Measurements from ENCODE around the gene NMRAL1.

Gene NMRAL1

DNA sequence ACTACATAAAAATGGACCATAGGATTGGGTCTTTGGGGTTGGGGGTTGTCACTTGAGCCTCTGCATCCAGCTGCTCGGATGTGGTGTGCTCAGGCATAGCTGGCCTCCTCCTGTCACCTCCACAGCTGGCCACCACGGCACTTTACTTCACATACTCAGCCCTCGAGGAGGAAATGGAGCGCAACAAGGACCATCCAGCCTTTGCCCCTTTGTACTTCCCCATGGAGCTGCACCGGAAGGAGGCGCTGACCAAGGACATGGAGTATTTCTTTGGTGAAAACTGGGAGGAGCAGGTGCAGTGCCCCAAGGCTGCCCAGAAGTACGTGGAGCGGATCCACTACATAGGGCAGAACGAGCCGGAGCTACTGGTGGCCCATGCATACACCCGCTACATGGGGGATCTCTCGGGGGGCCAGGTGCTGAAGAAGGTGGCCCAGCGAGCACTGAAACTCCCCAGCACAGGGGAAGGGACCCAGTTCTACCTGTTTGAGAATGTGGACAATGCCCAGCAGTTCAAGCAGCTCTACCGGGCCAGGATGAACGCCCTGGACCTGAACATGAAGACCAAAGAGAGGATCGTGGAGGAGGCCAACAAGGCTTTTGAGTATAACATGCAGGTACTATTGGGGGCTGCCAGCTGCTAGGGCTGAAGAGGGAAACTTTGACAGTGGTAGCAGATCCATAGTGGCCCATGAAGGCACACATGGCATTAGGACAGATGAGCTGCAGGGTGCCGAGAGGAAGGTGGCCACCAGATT lies 33.3 kb upstream of the NMRAL1 start:
- DNase-seq: no peak
- intact Hi-C loops (cut with DNase I): loop anchor here (5.0 kb wide), 1 partner anchor 35 kb away; no protein-coding TSS in a partner anchor

DNA sequence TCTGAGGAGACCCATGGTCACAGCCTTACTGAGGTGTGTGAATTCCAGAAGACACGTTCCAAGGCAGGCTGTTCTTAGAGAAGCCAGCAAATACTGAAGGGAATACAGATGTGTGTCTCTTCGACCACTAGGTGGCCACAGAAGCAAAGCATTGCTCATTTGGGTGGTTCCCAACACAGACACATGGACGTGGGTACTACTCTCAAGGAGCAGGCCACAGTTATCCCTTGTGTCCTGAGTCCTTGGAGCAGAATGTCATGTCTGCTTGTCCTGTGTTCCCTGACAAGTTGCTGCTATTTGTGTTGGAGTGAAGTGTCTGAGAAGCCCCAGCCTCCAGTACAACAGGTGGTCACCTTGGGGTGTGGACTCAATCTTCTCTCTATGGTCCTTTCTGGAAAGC lies 32.0 kb upstream of the NMRAL1 start:
- peak in 39 of 42 donors; percentile 42 to 89 (median 76) for DNase-seq
- intact Hi-C loops (cut with DNase I): loop anchor here (5.0 kb wide), 1 partner anchor 36 kb away; no protein-coding TSS in a partner anchor

DNA sequence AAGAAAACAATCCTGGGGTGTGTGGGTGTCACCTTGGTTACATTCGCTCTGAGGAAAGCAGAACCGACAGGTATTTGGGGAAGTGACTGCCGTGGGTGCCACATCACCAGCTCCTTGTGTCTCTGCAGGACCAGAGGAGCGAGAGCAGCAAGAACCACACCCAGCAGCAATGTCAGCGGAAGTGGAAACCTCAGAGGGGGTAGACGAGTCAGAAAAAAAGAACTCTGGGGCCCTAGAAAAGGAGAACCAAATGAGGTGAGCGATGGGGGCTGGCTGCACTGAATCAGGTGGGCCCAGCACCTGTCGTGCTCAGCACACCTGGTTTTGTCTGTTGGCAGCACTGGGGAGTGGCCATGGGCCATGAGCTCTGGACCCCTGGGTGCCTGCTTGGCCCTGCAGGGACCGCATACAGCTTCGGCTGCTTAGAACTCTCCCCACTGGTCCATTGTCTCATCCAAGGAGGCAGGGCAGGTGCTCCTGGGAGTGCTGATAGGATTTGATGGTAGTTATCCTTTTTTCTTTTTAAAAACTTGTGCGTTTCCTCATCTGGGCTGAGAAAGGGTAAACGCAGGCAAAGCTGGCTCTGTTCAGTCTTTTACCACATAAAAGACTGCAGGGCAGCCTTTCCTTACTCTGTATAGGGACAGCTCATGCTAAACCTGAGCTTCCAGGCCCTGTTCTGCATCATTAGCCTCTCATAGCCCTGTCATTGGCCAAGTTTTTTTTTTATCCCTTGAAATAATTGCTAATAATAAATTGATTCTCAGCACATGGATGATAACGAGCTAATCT lies 31.1 kb upstream of the NMRAL1 start:
- peak in 37 of 42 donors; percentile 36 to 90 (median 72) for DNase-seq
- intact Hi-C loops (cut with DNase I): loop anchor here (5.0 kb wide), 1 partner anchor 37 kb away; no protein-coding TSS in a partner anchor

DNA sequence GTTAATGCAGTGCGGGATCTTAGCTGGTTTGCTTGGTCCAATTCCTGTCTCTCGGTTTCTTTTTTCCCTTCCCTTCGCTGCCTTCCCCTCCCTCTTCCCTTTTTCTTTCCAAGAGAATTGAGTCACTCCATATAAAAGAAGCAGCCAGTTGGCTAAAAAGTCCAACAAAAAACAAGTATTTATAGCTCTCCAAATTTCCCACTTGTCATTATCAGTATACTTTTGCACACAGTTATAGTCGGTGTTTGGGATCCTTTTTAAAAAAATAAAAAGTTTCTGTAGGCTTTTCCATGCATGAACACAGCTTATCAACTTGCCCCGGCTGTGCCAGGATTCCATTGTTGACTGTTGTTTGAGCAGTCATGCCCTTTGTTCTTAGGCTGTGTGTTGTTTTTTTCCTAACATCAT lies 26.6 kb upstream of the NMRAL1 start:
- intact Hi-C loops (cut with DNase I): no loop called here
- DNase-seq: peak in 3 of 42 donors; percentile 35 to 62 (median 36)

DNA sequence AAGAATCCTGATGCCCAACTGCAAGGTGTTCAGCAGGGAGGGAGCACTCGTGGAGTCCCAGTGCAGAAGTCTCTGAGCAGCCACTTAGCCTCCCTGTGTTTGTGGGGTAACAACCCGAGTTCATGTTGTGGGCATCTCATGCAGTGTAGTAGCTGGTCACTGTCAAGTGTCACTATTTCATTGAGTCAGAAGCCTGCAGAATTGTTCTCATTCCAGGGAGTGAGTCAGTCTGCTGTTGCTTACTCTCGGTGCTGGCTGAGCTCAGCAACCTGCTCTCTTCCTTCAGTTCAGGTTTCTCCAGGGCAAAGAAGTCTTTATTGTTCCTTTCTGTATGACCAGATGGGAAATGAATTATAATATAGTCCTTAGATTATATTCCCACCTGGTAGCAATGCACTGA lies 25.8 kb upstream of the NMRAL1 start:
- DNase-seq: peak in 8 of 42 donors; percentile 37 to 76 (median 58)
- intact Hi-C loops (cut with DNase I): no loop called here

DNA sequence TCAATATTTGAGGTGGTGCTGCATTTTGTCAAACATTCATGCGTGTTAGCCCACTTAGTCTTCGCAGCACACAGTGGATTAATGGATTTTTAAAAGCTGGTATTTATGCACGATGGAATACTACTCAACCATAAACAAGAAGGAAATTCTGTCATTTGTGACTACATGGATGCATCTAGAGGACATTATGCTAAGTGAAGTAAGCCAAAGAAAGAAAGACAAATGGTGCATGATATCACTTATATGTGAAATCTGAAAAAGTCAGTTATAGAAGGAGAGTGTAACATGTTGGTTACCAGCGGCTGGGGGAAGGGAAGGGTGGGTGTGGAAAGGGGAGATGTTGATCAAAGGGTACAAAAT lies 24.8 kb upstream of the NMRAL1 start:
- intact Hi-C loops (cut with DNase I): no loop called here
- no peak for DNase-seq

DNA sequence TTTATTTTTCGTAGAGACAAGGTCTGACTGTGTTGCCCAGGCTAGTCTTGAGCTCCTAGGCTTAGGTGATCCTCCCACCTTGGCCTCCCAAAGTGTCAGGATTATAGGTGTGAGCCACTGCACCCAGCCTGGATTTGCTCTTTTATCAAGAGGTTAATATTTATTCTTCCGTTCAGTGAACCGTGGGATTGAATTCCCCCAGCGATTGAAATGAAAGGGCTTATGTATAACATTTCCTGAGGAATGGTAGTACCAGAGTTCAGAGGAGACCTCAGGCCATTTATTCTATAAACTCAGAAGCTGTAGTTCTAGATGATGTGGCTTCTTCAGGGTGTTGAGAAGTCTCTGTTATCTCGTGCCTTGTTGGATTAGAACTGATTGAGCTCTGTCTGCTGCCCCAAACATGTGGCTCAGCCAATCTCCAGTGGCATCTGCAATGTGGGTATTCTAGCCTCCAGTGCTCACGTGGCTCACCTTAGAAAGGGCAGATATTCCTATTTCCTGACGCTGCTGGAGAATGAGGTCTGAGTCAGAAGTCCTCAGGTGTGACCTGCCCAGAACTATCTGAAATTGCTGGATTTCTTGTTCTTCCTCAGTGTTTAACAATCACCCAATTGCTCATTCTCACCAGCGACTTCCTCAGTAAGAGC lies 24.2 kb upstream of the NMRAL1 start:
- intact Hi-C loops (cut with DNase I): no loop called here
- DNase-seq: no peak

DNA sequence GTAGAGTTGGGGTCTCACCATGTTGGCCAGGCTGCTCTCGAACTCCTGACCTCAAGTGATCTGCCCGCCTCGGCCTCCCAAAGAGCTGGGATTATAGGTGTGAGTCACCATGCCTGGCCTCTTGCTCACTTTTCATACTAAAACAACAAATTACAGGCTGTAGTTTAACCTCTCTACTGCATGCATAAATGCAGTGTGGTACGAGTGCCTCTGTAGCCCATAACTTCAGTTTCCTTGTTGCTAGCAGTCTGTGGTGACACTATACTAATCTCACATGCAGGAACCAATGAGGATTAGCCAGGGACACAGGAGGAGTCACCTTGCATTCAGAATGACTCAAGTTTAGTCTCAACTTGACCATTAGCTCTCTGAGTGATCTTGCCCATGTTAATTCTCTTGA lies 21.9 kb upstream of the NMRAL1 start:
- intact Hi-C loops (cut with DNase I): no loop called here
- DNase-seq: no peak

DNA sequence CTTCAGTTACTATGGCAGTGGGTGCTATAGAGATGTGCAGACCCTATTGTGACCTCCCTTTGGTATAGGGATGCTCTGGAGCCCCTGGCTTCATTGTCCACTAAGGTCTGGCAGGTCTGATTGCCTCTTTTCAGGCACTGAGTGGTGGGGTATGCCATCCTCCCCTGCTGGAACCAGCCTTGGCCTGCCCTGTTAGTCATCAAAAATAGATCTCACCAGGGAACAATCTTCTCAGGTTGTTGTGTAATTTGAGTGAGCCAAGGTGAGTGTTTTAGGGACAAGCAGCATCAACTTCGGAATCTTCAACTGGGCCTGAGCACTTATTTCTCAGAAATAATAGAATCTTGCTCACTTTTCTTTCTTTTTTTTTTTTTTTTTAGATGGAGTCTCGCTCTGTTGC lies 21.3 kb upstream of the NMRAL1 start:
- no peak for DNase-seq
- intact Hi-C loops (cut with DNase I): no loop called here

DNA sequence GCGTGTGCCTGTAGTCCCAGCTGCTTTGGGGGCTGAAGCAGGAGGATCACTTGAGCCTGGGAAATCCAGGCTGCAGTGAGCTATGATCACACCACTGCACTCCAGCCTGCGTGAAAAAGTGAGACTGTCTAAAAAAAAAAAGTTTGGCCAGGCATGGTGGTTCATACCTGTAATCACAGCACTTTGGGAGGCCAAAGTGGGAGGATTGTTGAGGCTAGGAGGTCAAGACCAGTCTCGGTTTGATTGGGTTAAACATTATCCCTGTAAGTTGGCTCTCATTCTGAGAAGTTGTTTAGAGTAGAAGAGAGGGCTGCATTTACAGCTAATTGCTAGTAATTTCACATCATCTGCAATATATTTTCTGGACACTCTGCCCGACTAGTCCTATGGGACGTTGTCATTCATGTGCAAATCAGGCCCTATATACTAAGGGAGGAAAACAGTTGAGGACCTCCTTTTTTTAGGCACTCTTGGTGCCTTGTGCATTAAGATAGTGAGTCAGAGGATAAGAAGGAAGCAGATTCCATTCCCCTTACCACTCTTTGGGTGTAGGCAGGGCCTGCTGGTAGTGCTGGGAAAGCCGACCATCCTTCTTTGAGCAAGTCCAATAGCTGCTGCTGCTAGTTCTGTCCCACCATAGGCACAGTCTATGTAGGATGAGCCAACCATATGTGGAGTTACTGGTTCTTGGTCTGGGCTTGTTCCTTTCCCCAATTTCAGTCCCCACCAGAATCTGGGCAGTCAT lies 20.5 kb upstream of the NMRAL1 start:
- intact Hi-C loops (cut with DNase I): no loop called here
- DNase-seq: no peak

DNA sequence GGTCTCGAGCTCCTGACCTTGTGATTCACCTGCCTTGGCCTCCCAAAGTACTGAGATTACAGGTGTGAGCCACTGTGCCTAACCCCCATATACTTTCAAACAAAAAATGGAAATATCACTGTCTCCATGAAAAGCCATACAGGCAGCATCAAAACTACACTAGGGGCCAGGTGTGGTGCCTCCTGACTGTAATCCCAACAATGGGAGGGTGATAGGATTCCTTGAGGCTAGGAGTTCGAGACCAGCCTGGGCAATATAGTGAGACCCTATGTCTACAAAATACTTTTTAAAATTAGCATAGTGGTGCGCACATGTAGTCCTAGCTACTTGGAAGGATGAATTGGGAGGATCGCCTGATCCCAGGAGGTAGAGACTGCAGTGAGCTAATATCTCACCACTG lies 17.5 kb upstream of the NMRAL1 start:
- no peak for DNase-seq
- intact Hi-C loops (cut with DNase I): no loop called here

DNA sequence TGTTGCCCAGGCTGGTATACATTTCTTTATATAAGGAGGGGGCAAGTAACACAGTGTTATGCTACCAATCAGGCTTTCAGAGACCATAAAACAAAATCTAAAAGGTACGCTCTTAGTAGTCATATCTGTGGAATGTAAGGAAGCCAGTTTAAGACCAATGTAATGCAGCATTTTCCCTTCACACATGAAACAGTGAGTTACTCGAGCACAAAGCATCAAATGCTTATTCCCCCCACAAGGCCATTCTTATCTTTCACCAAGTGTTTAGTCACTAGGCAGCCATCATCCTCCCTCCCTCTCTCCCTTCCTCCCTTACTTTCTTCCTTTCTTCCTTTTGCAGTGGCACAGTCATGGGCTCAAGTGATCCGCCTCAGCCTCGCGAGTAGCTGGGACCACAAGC lies 14.6 kb upstream of the NMRAL1 start:
- no peak for DNase-seq
- intact Hi-C loops (cut with DNase I): no loop called here

DNA sequence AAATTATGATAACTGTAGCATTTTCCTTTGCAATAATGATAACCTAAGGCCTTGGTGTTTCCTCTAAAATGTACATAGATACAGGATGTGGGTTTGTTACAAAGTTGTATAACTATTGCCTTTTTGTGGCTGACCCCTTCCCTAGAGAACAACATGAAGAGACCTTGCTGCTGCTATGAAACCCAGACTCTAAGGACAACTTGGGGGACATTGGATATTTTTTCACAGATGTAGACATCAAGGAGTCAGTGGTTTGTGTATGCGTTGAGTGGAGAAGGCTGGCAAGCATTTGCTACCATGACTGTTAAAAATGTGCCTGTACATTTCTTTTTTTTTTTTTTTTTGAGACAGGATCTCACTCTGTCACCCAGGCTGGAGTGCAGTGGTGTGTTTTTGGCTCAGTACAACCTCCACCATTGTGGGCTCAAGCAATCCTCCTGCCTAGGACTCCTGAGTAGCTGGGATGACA lies 14.1 kb upstream of the NMRAL1 start:
- no peak for DNase-seq
- intact Hi-C loops (cut with DNase I): no loop called here

DNA sequence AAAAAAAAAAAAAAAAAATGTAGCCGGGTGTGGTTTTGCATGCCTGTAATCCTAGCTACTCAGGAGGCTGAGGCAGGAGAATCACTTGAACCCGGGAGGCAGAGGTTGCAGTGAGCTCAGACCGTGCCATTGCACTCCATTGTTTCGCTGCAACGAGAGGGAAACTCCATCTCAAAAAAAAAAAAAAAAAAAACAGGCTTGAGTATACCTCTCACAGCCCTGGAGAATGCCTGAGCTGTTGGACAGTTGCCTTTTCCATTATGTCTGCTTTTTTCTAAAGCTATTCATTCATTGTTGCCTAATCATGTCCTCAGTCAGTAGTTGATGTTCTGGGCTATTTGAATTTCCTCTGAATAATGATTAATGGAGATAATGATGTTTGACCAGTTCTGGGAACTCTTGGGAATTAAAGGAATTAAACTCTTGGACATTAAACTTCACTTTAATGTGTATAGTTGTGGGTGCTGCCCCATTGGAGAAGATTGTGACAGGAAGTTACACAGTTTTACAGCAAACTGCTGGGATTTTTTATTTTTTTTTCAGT lies 13.6 kb upstream of the NMRAL1 start:
- intact Hi-C loops (cut with DNase I): no loop called here
- no peak for DNase-seq

DNA sequence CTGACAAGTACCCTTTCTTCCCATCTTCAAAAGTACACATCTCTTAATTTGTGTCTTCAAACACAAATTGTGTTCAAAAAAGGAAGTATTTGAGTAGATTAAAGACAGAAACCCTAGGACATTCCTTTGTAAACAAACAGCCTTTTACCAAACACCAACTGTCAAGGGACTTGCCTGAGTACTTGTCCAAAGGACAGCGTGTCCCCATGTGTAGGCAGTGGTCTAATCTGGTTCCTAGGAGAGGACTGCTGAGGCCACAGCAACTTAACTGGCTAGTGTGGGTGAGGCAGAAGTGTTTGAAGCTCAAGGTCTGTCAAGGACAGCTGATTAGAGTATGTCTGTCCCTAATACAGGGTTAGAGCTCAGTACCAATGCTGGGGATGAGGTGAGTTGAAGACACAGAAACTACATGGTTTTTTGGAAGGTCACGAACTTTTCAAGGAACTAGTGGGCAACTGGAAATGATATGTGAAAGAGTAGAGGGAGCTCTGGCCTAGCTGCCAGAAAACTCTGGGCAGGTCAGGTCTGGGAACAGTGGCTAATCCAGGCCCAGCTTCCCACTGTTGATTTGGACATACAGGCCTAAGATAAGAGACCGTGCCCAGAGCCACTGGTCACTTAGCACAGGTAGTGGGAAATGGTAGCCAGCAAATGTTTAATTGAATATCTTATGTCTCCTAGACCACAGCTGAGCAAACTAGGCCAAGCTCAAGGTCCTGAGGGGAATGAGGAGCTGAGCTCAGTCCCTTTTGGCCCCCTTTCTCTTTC lies 11.9 kb upstream of the NMRAL1 start:
- DNase-seq: no peak
- intact Hi-C loops (cut with DNase I): no loop called here

DNA sequence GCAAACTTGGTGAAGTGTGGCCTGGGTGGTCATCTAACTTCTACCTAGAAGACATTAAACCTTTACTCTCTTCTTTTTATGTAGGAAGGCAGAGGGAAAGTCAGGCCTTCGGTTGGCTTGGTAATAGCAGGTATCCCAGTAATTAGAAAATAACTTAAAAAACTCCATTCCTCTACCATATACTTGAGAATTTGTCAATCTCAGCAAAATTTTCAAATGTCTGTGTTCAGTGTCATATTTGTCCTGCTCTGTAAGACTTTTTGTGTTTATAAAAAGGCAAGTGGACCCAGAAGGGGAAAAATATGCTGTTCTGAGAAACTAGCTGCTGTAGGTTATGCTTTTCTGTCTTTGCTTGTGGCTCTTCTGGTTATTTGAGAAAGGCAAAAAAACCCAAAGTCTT lies 7.5 kb upstream of the NMRAL1 start:
- no peak for DNase-seq
- intact Hi-C loops (cut with DNase I): no loop called here

DNA sequence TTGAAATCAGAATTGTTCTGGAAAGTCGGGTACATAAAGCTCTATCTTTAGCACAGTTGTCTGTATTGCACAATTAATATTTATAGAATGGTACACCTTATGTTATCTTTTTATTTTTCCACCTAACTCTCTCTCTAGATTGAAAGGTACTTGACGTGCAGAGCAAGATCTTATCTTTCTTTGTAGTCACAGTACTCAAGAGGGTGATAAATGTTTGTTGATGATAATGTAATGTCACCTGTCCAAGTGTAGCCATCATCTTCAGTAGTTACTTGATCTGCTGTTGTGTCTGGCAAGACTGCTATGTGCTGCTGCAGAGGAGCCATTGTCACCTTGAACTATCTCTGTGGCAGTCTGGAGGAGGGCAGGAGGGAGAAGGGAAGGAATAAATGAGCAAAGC lies 7.1 kb upstream of the NMRAL1 start:
- intact Hi-C loops (cut with DNase I): no loop called here
- peak in 3 of 42 donors; percentile 9 to 29 (median 26) for DNase-seq

DNA sequence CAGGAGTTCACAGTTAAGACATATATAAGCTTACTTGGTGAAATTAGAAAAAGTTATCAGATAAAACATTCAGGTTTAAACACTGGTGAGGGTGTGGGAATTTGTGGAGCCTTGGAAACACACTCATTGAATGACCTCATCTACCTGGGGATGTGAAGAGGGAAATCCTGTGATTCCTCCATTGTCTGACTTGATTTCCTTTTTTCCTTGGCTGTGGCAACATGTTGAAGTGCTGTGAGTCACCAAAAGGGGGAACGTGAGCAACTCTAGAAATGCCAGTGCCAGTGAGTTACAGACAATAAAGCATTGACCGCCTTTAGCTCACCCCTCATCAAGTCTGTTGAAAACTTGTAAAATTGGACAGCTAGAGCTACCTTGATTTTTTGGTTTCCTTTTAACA lies 3.5 kb upstream of the NMRAL1 start:
- peak in 1 of 42 donors; percentile 24 for DNase-seq
- intact Hi-C loops (cut with DNase I): loop anchor here (10.0 kb wide), 1 partner anchor 53 kb away; the partner anchor contains the start of gene DNAJA3

Data from head of caudate nucleus (tissue), 42 donors.